ENCODE results near the gene SHANK1.

The SHANK1 gene

GRCh38 chr19:50725911-50726230 is 6.3 kb upstream of the SHANK1 start:
- no peak for DNase-seq

GRCh38 chr19:50725218-50725910 is 5.8 kb upstream of the SHANK1 start:
- DNase-seq: no peak

- peak; percentile 95 to 96 for DNase-seq
Measured at GRCh38 chr19:50724522-50725217, 5.1 kb upstream of the SHANK1 start.

- no peak for DNase-seq
Measured at GRCh38 chr19:50723735-50724521, 4.3 kb upstream of the SHANK1 start.

- DNase-seq: no peak
Measured at GRCh38 chr19:50723069-50723468, 3.5 kb upstream of the SHANK1 start, which contains the start of gene CLEC11A. CLEC11A (plus strand) TSS chr19:50723364; CDS start chr19:50723526, 162 bp downstream.

- no peak for DNase-seq
Measured at GRCh38 chr19:50722201-50723013, 2.8 kb upstream of the SHANK1 start.

- no peak for DNase-seq
Measured at GRCh38 chr19:50721441-50722137, 2.0 kb upstream of the SHANK1 start.

- DNase-seq: no peak
Measured at GRCh38 chr19:50720921-50721381, 1.3 kb upstream of the SHANK1 start.

- DNase-seq: no peak
Measured at GRCh38 chr19:50720181-50720920, 749 bp upstream of the SHANK1 start.

GRCh38 chr19:50719119-50719435 is 525 bp downstream of the SHANK1 start:
- no peak for DNase-seq

- DNase-seq: no peak
Measured at GRCh38 chr19:50718255-50719118, 1.1 kb downstream of the SHANK1 start.

- DNase-seq: no peak
Measured at GRCh38 chr19:50717891-50718254, 1.7 kb downstream of the SHANK1 start.

GRCh38 chr19:50717026-50717723 is 2.4 kb downstream of the SHANK1 start:
- no peak for DNase-seq

GRCh38 chr19:50716178-50717025 is 3.2 kb downstream of the SHANK1 start:
- no peak for DNase-seq

GRCh38 chr19:50713556-50714236 is 5.9 kb downstream of the SHANK1 start:
- no peak for DNase-seq

- DNase-seq: no peak
Measured at GRCh38 chr19:50712833-50713232, 6.8 kb downstream of the SHANK1 start.

GRCh38 chr19:50711805-50712204 is 7.8 kb downstream of the SHANK1 start:
- no peak for DNase-seq

- DNase-seq: no peak
Measured at GRCh38 chr19:50711196-50711595, 8.4 kb downstream of the SHANK1 start.

All from AML-193 (cell line).